ENCODE measurements around the gene SULT1B1.
"Not testable (repeated sequence)": the region's sequence is repeated elsewhere in the genome, so short reads cannot be mapped to it uniquely, and the experiment has no call there.

The SULT1B1 gene

DNA sequence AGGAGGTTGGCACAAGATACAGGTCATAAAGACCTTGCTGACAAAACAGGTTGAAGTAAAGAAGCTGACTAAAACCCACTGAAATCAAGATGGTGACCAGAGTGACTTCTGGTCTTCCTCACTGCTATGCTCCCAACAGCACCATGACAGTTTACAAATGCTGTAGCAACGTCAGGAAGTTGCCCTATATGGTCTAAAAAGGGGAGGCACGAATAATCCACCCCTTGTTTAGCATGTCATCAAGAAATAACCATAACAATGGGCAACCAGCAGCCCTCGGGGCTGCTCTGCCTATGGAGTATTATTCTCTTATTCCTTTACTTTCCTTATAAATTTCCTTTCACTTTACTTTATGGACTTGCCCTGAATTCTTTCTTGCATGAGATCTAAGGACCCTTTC, 8.1 kb upstream of the SULT1B1 start:
- not testable (repeated sequence) for H3K36me3 ChIP-seq (ENCODE audit: insufficient read depth, low read length); H3K9me3 ChIP-seq (ENCODE audit: low read length); H3K4me1 ChIP-seq (ENCODE audit: insufficient read depth, low read length); H3K27me3 ChIP-seq (ENCODE audit: insufficient read depth, low read length); H2AFZ ChIP-seq (ENCODE audit: low read depth, low read length); H3K4me3 ChIP-seq (ENCODE audit: low read length)

- H2AFZ ChIP-seq (ENCODE audit: low read depth, low read length) = no peak overlapping the region
- H3K9me3 ChIP-seq (ENCODE audit: low read length) = no peaks in the 10 kb centered on the region
- H3K27me3 ChIP-seq (ENCODE audit: insufficient read depth, low read length) = no peaks in the 10 kb centered on the region
- H3K4me3 ChIP-seq (ENCODE audit: low read length) = no peak overlapping the region
- peaks cover 3% of the 10 kb centered on the region for H3K4me1 ChIP-seq (ENCODE audit: insufficient read depth, low read length)
- H3K36me3 ChIP-seq (ENCODE audit: insufficient read depth, low read length) = no peaks in the 10 kb centered on the region
Observed at GRCh38 chr4:69765751-69766150, 5.3 kb upstream of the SULT1B1 start.

GRCh38 chr4:69764311-69764710, 3.9 kb upstream of the SULT1B1 start:
- no peak overlapping the region for H2AFZ ChIP-seq (ENCODE audit: low read depth, low read length)
- peaks cover 3% of the 10 kb centered on the region for H3K4me1 ChIP-seq (ENCODE audit: insufficient read depth, low read length)
- H3K36me3 ChIP-seq (ENCODE audit: insufficient read depth, low read length) = no peaks in the 10 kb centered on the region
- H3K27me3 ChIP-seq (ENCODE audit: insufficient read depth, low read length) = no peaks in the 10 kb centered on the region
- H3K9me3 ChIP-seq (ENCODE audit: low read length) = no peaks in the 10 kb centered on the region
- H3K4me3 ChIP-seq (ENCODE audit: low read length) = no peak overlapping the region

DNA sequence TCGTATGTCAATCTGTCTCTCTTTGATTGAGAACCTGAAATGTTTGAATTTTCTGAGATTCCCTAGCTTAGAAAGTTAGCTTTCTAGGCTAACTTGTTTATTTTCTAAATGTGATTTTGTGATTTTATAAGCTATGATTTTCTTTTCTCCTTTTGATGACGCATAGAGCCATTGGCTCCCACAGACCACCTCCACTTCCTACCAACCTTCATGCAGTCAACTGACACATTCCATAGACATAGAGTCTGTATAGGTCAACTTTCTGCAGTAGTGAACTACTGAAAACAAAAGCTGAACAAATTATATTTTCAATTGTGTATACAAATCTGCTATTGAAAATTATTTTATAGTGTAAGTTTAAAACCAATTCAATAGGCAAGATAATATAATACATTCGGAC, 2.8 kb upstream of the SULT1B1 start:
- H2AFZ ChIP-seq (ENCODE audit: low read depth, low read length) = no peak overlapping the region
- H3K27me3 ChIP-seq (ENCODE audit: insufficient read depth, low read length) = no peaks in the 10 kb centered on the region
- no peak overlapping the region for H3K4me3 ChIP-seq (ENCODE audit: low read length)
- no peaks in the 10 kb centered on the region for H3K36me3 ChIP-seq (ENCODE audit: insufficient read depth, low read length)
- H3K4me1 ChIP-seq (ENCODE audit: insufficient read depth, low read length) = peaks cover 3% of the 10 kb centered on the region
- H3K9me3 ChIP-seq (ENCODE audit: low read length) = no peaks in the 10 kb centered on the region

- Histone ChIP-seq H3K27me3 (ENCODE audit: insufficient read depth, low read length) (no peaks in the 10 kb centered on the region), H3K4me3 (ENCODE audit: low read length) (no peak overlapping the region), H2AFZ (ENCODE audit: low read depth, low read length) (no peak overlapping the region), H3K9me3 (ENCODE audit: low read length) (no peaks in the 10 kb centered on the region), H3K36me3 (ENCODE audit: insufficient read depth, low read length) (no peaks in the 10 kb centered on the region), H3K4me1 (ENCODE audit: insufficient read depth, low read length) (peaks cover 3% of the 10 kb centered on the region)
Observed at GRCh38 chr4:69759189-69759604, 1.2 kb downstream of the SULT1B1 start.

DNA sequence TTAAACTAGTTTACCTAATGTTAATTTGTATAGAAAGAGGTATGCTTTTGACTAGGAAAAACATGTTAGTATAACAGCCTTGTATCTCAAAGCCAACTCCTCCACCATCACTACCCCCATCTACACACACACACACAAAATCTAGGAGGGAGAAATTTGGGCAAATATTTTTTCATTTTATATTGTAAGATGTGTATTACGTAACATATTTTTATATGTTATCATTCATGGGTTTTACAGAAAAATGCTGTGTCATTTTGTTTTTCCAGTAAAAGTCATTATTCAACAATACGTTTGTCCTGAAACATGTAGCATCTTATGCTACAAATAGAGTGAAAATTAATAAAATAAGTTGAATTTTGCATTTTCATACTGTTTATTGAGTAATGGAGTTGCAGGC, 3.0 kb downstream of the SULT1B1 start:
- no peaks in the 10 kb centered on the region for H3K27me3 ChIP-seq (ENCODE audit: insufficient read depth, low read length)
- H3K4me1 ChIP-seq (ENCODE audit: insufficient read depth, low read length) = no peaks in the 10 kb centered on the region
- H3K9me3 ChIP-seq (ENCODE audit: low read length) = no peaks in the 10 kb centered on the region
- H3K4me3 ChIP-seq (ENCODE audit: low read length) = no peak overlapping the region
- no peaks in the 10 kb centered on the region for H3K36me3 ChIP-seq (ENCODE audit: insufficient read depth, low read length)
- H2AFZ ChIP-seq (ENCODE audit: low read depth, low read length) = no peak overlapping the region

- no peaks in the 10 kb centered on the region for H3K36me3 ChIP-seq (ENCODE audit: insufficient read depth, low read length)
- H3K4me1 ChIP-seq (ENCODE audit: insufficient read depth, low read length) = no peaks in the 10 kb centered on the region
- no peak overlapping the region for H2AFZ ChIP-seq (ENCODE audit: low read depth, low read length)
- H3K9me3 ChIP-seq (ENCODE audit: low read length) = no peaks in the 10 kb centered on the region
- no peaks in the 10 kb centered on the region for H3K27me3 ChIP-seq (ENCODE audit: insufficient read depth, low read length)
- H3K4me3 ChIP-seq (ENCODE audit: low read length) = no peak overlapping the region
Observed at GRCh38 chr4:69754926-69755580, 5.4 kb downstream of the SULT1B1 start.

- Histone ChIP-seq H3K36me3 (ENCODE audit: insufficient read depth, low read length) (no peaks in the 10 kb centered on the region), H3K27me3 (ENCODE audit: insufficient read depth, low read length) (no peaks in the 10 kb centered on the region), H2AFZ (ENCODE audit: low read depth, low read length) (no peak overlapping the region), H3K9me3 (ENCODE audit: low read length) (no peaks in the 10 kb centered on the region), H3K4me3 (ENCODE audit: low read length) (no peak overlapping the region), H3K4me1 (ENCODE audit: insufficient read depth, low read length) (no peaks in the 10 kb centered on the region)
Observed at GRCh38 chr4:69753686-69754085, 6.7 kb downstream of the SULT1B1 start.

DNA sequence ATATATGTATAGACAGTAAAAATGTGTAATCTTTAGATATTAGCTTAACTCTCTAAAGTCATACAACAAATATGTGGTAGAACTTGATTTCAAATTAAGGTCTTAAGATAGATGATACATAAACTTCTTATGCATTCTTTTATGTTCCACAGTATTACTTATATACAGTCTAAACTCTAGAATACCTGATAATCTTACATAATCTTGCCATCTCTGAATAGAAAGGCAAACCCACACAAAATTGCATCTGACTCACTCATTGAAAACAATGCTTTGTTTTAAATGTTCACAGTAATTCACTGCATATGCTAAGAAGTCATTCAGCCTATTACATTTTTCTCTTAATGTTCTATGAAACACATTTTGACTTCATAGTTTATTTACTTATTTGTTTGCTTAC, 10.1 kb downstream of the SULT1B1 start:
- Histone ChIP-seq H3K4me1 (ENCODE audit: insufficient read depth, low read length) (no peaks in the 10 kb centered on the region), H3K4me3 (ENCODE audit: low read length) (no peak overlapping the region), H2AFZ (ENCODE audit: low read depth, low read length) (no peak overlapping the region), H3K9me3 (ENCODE audit: low read length) (no peaks in the 10 kb centered on the region), H3K36me3 (ENCODE audit: insufficient read depth, low read length) (no peaks in the 10 kb centered on the region), H3K27me3 (ENCODE audit: insufficient read depth, low read length) (no peaks in the 10 kb centered on the region)

GRCh38 chr4:69749771-69750170, 10.6 kb downstream of the SULT1B1 start:
- Histone ChIP-seq H3K4me3 (ENCODE audit: low read length) (no peak overlapping the region), H3K27me3 (ENCODE audit: insufficient read depth, low read length) (no peaks in the 10 kb centered on the region), H3K9me3 (ENCODE audit: low read length) (no peaks in the 10 kb centered on the region), H2AFZ (ENCODE audit: low read depth, low read length) (no peak overlapping the region), H3K4me1 (ENCODE audit: insufficient read depth, low read length) (no peaks in the 10 kb centered on the region), H3K36me3 (ENCODE audit: insufficient read depth, low read length) (no peaks in the 10 kb centered on the region)

DNA sequence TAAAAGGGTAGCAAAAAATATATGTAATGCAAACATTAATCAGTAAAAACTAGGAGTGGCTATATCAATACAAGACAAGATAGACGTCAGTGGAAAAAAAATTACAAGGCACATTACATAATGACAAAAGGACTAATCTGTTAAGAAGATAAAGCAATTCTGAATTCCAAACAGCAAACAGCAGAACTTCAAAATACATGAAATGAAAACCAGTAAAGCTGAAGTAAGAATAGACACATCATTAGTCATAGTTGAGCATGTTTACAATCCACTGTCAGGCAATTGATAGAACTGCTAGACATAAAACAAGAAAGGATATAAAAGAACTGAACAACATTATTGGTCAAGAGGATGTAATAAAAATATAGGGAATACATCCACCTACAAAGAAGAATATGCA, 12.2 kb downstream of the SULT1B1 start:
- H3K9me3 ChIP-seq (ENCODE audit: low read length) = no peaks in the 10 kb centered on the region
- H3K4me3 ChIP-seq (ENCODE audit: low read length) = no peak overlapping the region
- no peaks in the 10 kb centered on the region for H3K4me1 ChIP-seq (ENCODE audit: insufficient read depth, low read length)
- no peaks in the 10 kb centered on the region for H3K36me3 ChIP-seq (ENCODE audit: insufficient read depth, low read length)
- H2AFZ ChIP-seq (ENCODE audit: low read depth, low read length) = no peak overlapping the region
- no peaks in the 10 kb centered on the region for H3K27me3 ChIP-seq (ENCODE audit: insufficient read depth, low read length)

DNA sequence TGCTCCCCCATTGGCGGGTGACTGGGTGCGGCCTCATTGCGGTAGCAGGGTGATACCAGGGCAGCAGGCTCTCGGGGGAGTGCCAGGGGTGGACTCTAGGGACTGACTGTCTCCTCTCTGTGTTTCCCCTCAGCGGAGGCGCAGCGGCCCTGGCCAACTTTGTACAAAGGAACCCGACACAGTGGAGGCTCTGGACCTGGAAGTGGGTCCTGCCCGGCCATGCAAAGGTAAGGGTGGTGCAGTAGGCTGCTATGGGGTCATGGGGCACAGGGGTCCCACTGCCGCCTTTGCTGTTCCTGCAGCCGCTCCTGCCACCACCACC, 16.3 kb downstream of the SULT1B1 start:
- H3K4me1 ChIP-seq (ENCODE audit: insufficient read depth, low read length) = no peaks in the 10 kb centered on the region
- no peak overlapping the region for H2AFZ ChIP-seq (ENCODE audit: low read depth, low read length)
- no peaks in the 10 kb centered on the region for H3K9me3 ChIP-seq (ENCODE audit: low read length)
- H3K36me3 ChIP-seq (ENCODE audit: insufficient read depth, low read length) = no peaks in the 10 kb centered on the region
- H3K4me3 ChIP-seq (ENCODE audit: low read length) = no peak overlapping the region
- H3K27me3 ChIP-seq (ENCODE audit: insufficient read depth, low read length) = no peaks in the 10 kb centered on the region

DNA sequence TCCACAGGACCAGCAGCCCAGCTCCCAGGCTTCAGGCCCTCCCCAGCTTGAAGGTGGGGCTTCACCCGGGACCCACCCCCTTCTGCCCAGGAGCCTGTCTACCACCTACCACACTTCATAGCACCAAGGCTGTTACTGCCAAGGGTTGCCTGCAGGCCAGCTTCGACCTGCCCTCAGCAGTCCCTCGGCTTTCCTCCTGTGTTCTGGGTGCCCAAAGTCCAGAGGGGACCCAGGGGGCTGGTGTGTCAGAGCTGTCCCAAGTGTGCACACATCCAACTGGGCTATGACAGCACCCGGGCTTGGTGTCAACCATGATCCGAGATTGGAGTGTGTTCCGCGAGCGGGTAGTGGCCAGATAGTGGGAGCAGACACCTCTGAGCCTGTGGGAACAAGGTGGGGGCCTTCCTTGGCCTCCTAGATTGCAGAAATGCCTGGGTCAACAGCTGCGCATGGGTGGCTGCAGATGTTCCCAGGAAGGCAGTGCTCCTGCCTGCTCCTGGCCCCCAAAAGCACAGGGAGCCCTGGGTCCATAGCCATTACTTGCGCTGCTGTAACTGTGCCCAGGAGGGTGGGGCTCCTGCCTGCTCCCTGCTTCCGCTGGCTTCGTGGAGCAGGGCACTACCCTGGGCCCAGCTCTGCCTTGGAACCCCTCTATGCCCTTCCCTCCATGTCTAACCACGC, 16.8 kb downstream of the SULT1B1 start:
- no peak overlapping the region for H2AFZ ChIP-seq (ENCODE audit: low read depth, low read length)
- H3K4me1 ChIP-seq (ENCODE audit: insufficient read depth, low read length) = no peaks in the 10 kb centered on the region
- no peaks in the 10 kb centered on the region for H3K36me3 ChIP-seq (ENCODE audit: insufficient read depth, low read length)
- no peaks in the 10 kb centered on the region for H3K27me3 ChIP-seq (ENCODE audit: insufficient read depth, low read length)
- no peak overlapping the region for H3K4me3 ChIP-seq (ENCODE audit: low read length)
- no peaks in the 10 kb centered on the region for H3K9me3 ChIP-seq (ENCODE audit: low read length)

DNA sequence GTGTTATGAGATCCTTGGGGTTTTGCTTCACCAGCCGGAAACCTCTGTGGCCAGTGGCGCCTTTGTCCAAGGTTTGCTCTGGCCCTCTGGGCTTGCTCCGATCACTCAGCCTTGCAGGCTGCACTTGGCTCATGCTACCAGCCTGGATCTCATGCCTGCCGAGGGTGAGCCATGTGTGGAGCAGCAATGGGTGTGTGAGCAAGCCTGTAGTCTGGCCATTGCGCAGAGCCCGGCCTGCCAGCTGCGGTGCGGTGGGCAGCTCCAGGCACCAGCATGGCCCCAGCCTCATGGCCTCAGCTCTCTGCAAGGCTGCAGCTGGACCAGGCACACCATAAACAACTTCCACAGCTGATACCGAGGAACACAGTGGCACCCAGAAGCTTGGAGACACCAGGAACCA, 17.8 kb downstream of the SULT1B1 start:
- Histone ChIP-seq H3K27me3 (ENCODE audit: insufficient read depth, low read length) (no peaks in the 10 kb centered on the region), H3K36me3 (ENCODE audit: insufficient read depth, low read length) (no peaks in the 10 kb centered on the region), H3K4me1 (ENCODE audit: insufficient read depth, low read length) (no peaks in the 10 kb centered on the region), H3K9me3 (ENCODE audit: low read length) (no peaks in the 10 kb centered on the region), H2AFZ (ENCODE audit: low read depth, low read length) (no peak overlapping the region), H3K4me3 (ENCODE audit: low read length) (no peak overlapping the region)
